H9 (cell line): ENCODE data around the gene EDC3. TPM values are rescaled to one million over a fixed set of nuclear protein-coding genes. Genes with fewer than 3 reads are reported as not detected.

Experiments
- DNase-seq: peaks from one replicate; pipeline ENCODE4 v3.0.0-alpha.2; 2017
- H2AFZ ChIP-seq: one replicate; pipeline ENCODE4 v1.6.1; 2013; ENCODE audit warnings: mild to moderate bottlenecking, low read length, control low read depth, moderate library complexity
- H2AK5ac ChIP-seq: 2 replicates; pipeline ENCODE4 v1.6.1; 2013; ENCODE audit warnings: low read length, control low read depth, mixed read lengths; ENCODE audit not compliant: insufficient read length
- H2BK120ac ChIP-seq: one replicate; pipeline ENCODE4 v1.6.1; 2013; ENCODE audit warnings: low read depth, mild to moderate bottlenecking, low read length, control low read depth, inconsistent platforms; ENCODE audit not compliant: poor library complexity, severe bottlenecking
- H2BK12ac ChIP-seq: 2 replicates; pipeline ENCODE4 v1.6.1; 2013; ENCODE audit warnings: low read length, control low read depth, mixed read lengths, low read depth; ENCODE audit not compliant: insufficient read length
- H2BK15ac ChIP-seq: 2 replicates; pipeline ENCODE4 v1.6.1; 2013; ENCODE audit warnings: low read depth, low read length, control low read depth
- H2BK20ac ChIP-seq: one replicate; pipeline ENCODE4 v1.6.1; 2013; ENCODE audit warnings: low read depth, mild to moderate bottlenecking, low read length, control low read depth, inconsistent platforms; ENCODE audit not compliant: poor library complexity, severe bottlenecking
- H2BK5ac ChIP-seq: 2 replicates; pipeline ENCODE4 v1.6.1; 2013; ENCODE audit warnings: low read length, control low read depth, mixed read lengths; ENCODE audit not compliant: insufficient read length
- H3K14ac ChIP-seq: 2 replicates; pipeline ENCODE4 v1.6.1; 2013; ENCODE audit warnings: low read length, control low read depth; ENCODE audit not compliant: insufficient read depth
- H3K18ac ChIP-seq: 2 replicates; pipeline ENCODE4 v1.6.1; 2013; ENCODE audit warnings: low read depth, mild to moderate bottlenecking, mixed read lengths, low read length, control low read depth; ENCODE audit not compliant: insufficient read length
- H3K23ac ChIP-seq: 2 replicates; pipeline ENCODE4 v1.6.1; 2013; ENCODE audit warnings: low read length, control low read depth, mixed read lengths, low read depth; ENCODE audit not compliant: insufficient read length
- H3K23me2 ChIP-seq: 2 replicates; pipeline ENCODE4 v1.6.1; 2013; ENCODE audit warnings: low read depth, mild to moderate bottlenecking, mixed read lengths, low read length, control low read depth; ENCODE audit not compliant: insufficient read length, poor library complexity, severe bottlenecking
- H3K27ac ChIP-seq: 2 replicates; pipeline ENCODE4 v1.5.1; 2013; ENCODE audit warnings: low read length, control low read depth, mixed read lengths, low read depth; ENCODE audit not compliant: insufficient read length
- H3K27me3 ChIP-seq: 2 replicates; pipeline ENCODE4 v1.6.1; 2013; ENCODE audit warnings: low read length, control low read depth, inconsistent platforms; ENCODE audit not compliant: insufficient read depth
- H3K4ac ChIP-seq: 2 replicates; pipeline ENCODE4 v1.6.1; 2013; ENCODE audit warnings: low read depth, mild to moderate bottlenecking, control low read depth, inconsistent platforms, low read length, moderate library complexity
- H3K4me1 ChIP-seq: 2 replicates; pipeline ENCODE4 v1.6.1; 2013; ENCODE audit warnings: low read length, control low read depth, inconsistent platforms; ENCODE audit not compliant: insufficient read depth
- H3K4me2 ChIP-seq: 2 replicates; pipeline ENCODE4 v1.6.1; 2013; ENCODE audit warnings: low read length, control low read depth, mixed read lengths; ENCODE audit not compliant: insufficient read length, insufficient read depth
- H3K56ac ChIP-seq: 2 replicates; pipeline ENCODE4 v1.6.1; 2013; ENCODE audit warnings: low read depth, mild to moderate bottlenecking, mixed read lengths, low read length, control low read depth; ENCODE audit not compliant: insufficient read length
- H3K79me1 ChIP-seq: 2 replicates; pipeline ENCODE4 v1.6.1; 2013; ENCODE audit warnings: low read depth, mild to moderate bottlenecking, moderate library complexity, low read length, control low read depth, inconsistent platforms; ENCODE audit not compliant: insufficient read depth, poor library complexity, severe bottlenecking
- H3K79me2 ChIP-seq: 2 replicates; pipeline ENCODE4 v1.6.1; 2013; ENCODE audit warnings: low read length, control low read depth, inconsistent platforms; ENCODE audit not compliant: insufficient read depth
- H3K9ac ChIP-seq: 2 replicates; pipeline ENCODE4 v1.6.1; 2013; ENCODE audit warnings: low read length, control low read depth, mixed read lengths; ENCODE audit not compliant: insufficient read length; ENCODE audit errors: extremely low read depth
- H3K9me3 ChIP-seq: one replicate; pipeline ENCODE4 v1.6.1; 2013; ENCODE audit warnings: low read depth, low read length, inconsistent platforms; ENCODE audit not compliant: control insufficient read depth
- H3T11ph ChIP-seq: one replicate; pipeline ENCODE4 v1.6.1; 2013; ENCODE audit warnings: mild to moderate bottlenecking, low read length, control low read depth, inconsistent platforms
- H4K20me1 ChIP-seq: one replicate; pipeline ENCODE4 v1.6.1; 2013; ENCODE audit not compliant: control insufficient read depth, insufficient read length, insufficient read depth
- H4K5ac ChIP-seq: 2 replicates; pipeline ENCODE4 v1.6.1; 2013; ENCODE audit warnings: low read depth, mild to moderate bottlenecking, mixed read lengths, low read length, control low read depth; ENCODE audit not compliant: insufficient read length
- H4K8ac ChIP-seq: replicated peaks from 2 replicates; pipeline ENCODE4 v1.6.1; 2013; ENCODE audit warnings: low read length, control low read depth, mixed read lengths, low read depth; ENCODE audit not compliant: insufficient read length
- H4K91ac ChIP-seq: 2 replicates; pipeline ENCODE4 v1.6.1; 2013; ENCODE audit warnings: low read depth, mild to moderate bottlenecking, moderate library complexity, mixed read lengths, low read length, control low read depth; ENCODE audit not compliant: insufficient read length
- H3K27ac Mint-ChIP-seq, 3 experiments: 2 replicates in 2 of 3; 3 replicates in 1 of 3; pipeline ENCODE4 v1.8.0; 2020 to 2021; ENCODE audit warnings: mixed read lengths in 3 of 3, mild to moderate bottlenecking in 1 of 3, moderate library complexity in 1 of 3
- H3K27me3 Mint-ChIP-seq: 2 replicates; pipeline ENCODE4 v1.8.0; 2021; ENCODE audit warnings: low read depth, mild to moderate bottlenecking, moderate library complexity, mixed read lengths
- H3K36me3 Mint-ChIP-seq, 3 experiments: 2 replicates in 2 of 3; 3 replicates in 1 of 3; pipeline ENCODE4 v1.8.0; 2020 to 2021; ENCODE audit warnings: low read depth in 3 of 3, mixed read lengths in 3 of 3; ENCODE audit not compliant: insufficient read depth in 1 of 3
- H3K4me1 Mint-ChIP-seq, 2 experiments: 2 replicates each; pipeline ENCODE4 v1.8.0; 2020; ENCODE audit warnings: mixed read lengths in 2 of 2
- H3K4me3 Mint-ChIP-seq, 2 experiments: 2 replicates in 1 of 2; 3 replicates in 1 of 2; pipeline ENCODE4 v1.8.0; 2020 to 2021; ENCODE audit warnings: mild to moderate bottlenecking in 2 of 2, mixed read lengths in 2 of 2, moderate library complexity in 1 of 2
- H3K9me3 Mint-ChIP-seq, 2 experiments: 2 replicates in 1 of 2; 3 replicates in 1 of 2; pipeline ENCODE4 v1.8.0; 2020; ENCODE audit warnings: mild to moderate bottlenecking in 2 of 2, mixed read lengths in 2 of 2, moderate library complexity in 1 of 2
- CTCF ChIP-seq: fragments of 200-600 bp; sonication (generic); conservative IDR thresholded peaks from 3 replicates; pipeline ENCODE4 v1.8.0; 2021; ENCODE audit warnings: antibody characterized with exemption, mild to moderate bottlenecking
- WGBS: extraction: QIAGEN DNeasy Blood & Tissue Kit; methylation state at CpG from one replicate; pipeline ENCODE4 v1.1.7; 2013; ENCODE audit warnings: missing lambda C conversion rate, low lambda C conversion rate, mixed read lengths; ENCODE audit not compliant: insufficient read length; ENCODE audit errors: extremely low coverage; 5-methylcytosine and 5-hydroxymethylcytosine counted together
- total RNA-seq: library from RNA; stranded (reverse); gene quantifications from 2 replicates; pipeline ENCODE4 v1.2.1, GENCODE V29; 2021

The EDC3 gene
- total RNA-seq, 1 experiment from 2014 or later = 60.5 TPM

- Mint-ChIP-seq H3K4me1 (no peaks in the 10 kb centered on the region), H3K27ac (no peak overlapping the region), H3K36me3 (peaks cover 16 to 22% (median 17%) of the 10 kb centered on the region in 3 experiments; a peak in 6 of 7 replicates), H3K4me3 (no peak overlapping the region), H3K27me3 (no peaks in the 10 kb centered on the region), H3K9me3 (peaks cover 5 to 6% of the 10 kb centered on the region in 2 experiments; a peak in 4 of 5 replicates)
- WGBS = no CpG with 5 or more reads among the region's 1 CpG
- H3K79me1 ChIP-seq = peaks cover 16% of the 10 kb centered on the region
- H3K23ac ChIP-seq = no peak overlapping the region
- DNase-seq = no peak
- H3K18ac ChIP-seq = no peak overlapping the region
- no peak overlapping the region for H2BK120ac ChIP-seq
- H3K56ac ChIP-seq = no peak overlapping the region
- H3K14ac ChIP-seq = no peak overlapping the region
- H2BK20ac ChIP-seq = no peak overlapping the region
- no peak for TF ChIP-seq CTCF
- H4K20me1 ChIP-seq = no peaks in the 10 kb centered on the region
- H3K9me3 ChIP-seq = no peaks in the 10 kb centered on the region
- no peak overlapping the region for H2BK12ac ChIP-seq
- no peak overlapping the region for H3K4me2 ChIP-seq
- H2AK5ac ChIP-seq = no peak overlapping the region
- no peaks in the 10 kb centered on the region for H3K4me1 ChIP-seq
- H4K5ac ChIP-seq = no peak overlapping the region
- H3K23me2 ChIP-seq = no peaks in the 10 kb centered on the region
- no peak overlapping the region for H3K9ac ChIP-seq
- no peak overlapping the region for H3T11ph ChIP-seq
- no peak overlapping the region for H3K4ac ChIP-seq
- H3K27ac ChIP-seq = no peak overlapping the region
- H2BK15ac ChIP-seq = no peak overlapping the region
- H2AFZ ChIP-seq = no peak overlapping the region
- H4K91ac ChIP-seq = no peak overlapping the region
- H4K8ac ChIP-seq = no peak overlapping the region
- no peak overlapping the region for H2BK5ac ChIP-seq
- no peaks in the 10 kb centered on the region; the same call in 1 of the 2 replicates for H3K79me2 ChIP-seq
- no peaks in the 10 kb centered on the region for H3K27me3 ChIP-seq
These were observed 12.1 kb downstream of the EDC3 start for GRCh38 chr15:74683758-74684157.
